WERI-Rb-1 (cell line): ENCODE measurements around the gene UBQLN4.

Experiments
- DNase-seq: peaks from one replicate; pipeline ENCODE4 v3.0.0-alpha.2; 2020
- H3K27ac ChIP-seq: fragments of 250-450 bp; sonication (Bioruptor Pico); 2 replicates; pipeline ENCODE4 v1.5.1; 2020; ENCODE audit warnings: mild to moderate bottlenecking, moderate library complexity
- H3K27me3 ChIP-seq: fragments of 250-450 bp; sonication (Bioruptor Pico); 2 replicates; pipeline ENCODE4 v1.5.1; 2021; ENCODE audit warnings: mild to moderate bottlenecking, low read depth, moderate library complexity; ENCODE audit not compliant: insufficient read depth, severe bottlenecking
- H3K36me3 ChIP-seq: fragments of 250-450 bp; sonication (Bioruptor Pico); 2 replicates; pipeline ENCODE4 v1.5.1; 2020; ENCODE audit warnings: mild to moderate bottlenecking, moderate library complexity
- H3K4me3 ChIP-seq: 2 replicates; pipeline ENCODE4 v1.5.1; 2011; ENCODE audit warnings: low read depth, mild to moderate bottlenecking, control low read depth, low read length
- H3K9me3 ChIP-seq: fragments of 250-450 bp; sonication (Bioruptor Pico); 2 replicates; pipeline ENCODE4 v1.5.1; 2021; ENCODE audit warnings: mild to moderate bottlenecking, moderate library complexity; ENCODE audit not compliant: severe bottlenecking
- CTCF ChIP-seq: IDR thresholded peaks from 2 replicates; pipeline ENCODE4 v1.5.1; 2011; ENCODE audit warnings: low read depth, mild to moderate bottlenecking, control low read depth, inconsistent platforms, low read length

UBQLN4 gene

DNA sequence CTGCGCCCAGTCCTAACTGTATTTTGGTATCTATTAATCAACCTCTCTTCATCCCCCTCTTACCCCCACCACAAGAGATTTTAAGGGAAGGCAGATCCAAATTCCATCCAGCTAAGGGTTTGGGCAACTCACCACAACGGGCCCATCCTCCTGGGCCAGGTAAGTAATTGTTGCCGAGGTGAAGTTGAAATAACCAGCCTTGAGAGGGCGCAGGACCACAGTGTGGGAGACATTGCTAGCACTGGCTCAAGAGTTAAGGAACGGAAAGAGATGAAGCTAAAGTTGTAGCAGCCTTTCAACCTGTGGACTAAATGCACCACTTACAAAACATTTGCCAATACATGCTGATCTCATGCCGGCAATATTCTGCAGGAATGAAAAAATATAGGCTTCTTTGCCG lies 38.8 kb downstream of the UBQLN4 start:
- no peak for DNase-seq
- Histone ChIP-seq H3K9me3 (no peaks in the 10 kb centered on the region), H3K27ac (no peak overlapping the region), H3K4me3 (no peak overlapping the region), H3K36me3 (peaks cover 96% of the 10 kb centered on the region), H3K27me3 (no peaks in the 10 kb centered on the region)
- no peak for TF ChIP-seq CTCF

DNA sequence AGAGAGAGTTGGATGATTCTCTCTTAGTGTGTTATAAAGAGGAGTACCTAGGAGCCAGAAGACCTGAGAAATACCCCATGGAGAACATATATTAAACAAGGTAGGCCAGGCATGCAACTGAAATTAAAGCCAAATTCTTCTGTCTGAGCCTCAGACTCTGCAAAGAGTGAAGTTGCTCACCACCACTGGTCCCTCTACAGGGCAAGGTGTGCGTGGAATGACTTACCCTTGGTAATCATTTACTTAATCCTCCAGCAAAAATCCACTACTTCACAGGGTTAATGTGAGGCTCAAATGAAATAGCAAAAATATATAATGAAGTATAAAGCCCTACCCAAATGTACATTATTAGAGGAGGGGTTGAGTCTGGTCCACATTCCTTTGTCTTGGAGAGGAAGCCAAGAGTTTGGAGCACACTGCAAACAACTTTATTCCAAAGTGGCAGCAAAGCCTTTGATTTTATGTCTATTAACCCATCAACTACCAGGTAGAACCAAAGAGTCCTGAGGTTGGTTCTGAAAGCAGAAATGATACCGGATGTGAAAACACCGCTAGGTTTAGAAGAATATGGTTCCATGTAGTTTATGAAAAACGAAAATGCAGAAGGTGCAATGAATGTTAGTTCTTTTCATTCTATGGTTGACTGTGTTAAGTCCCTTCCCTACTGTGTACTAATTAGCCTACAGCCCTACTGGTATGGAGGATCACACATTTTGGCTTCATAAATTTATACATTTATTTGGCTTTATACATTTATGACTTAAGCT lies 41.4 kb downstream of the UBQLN4 start:
- Histone ChIP-seq H3K27me3 (no peaks in the 10 kb centered on the region), H3K9me3 (no peaks in the 10 kb centered on the region), H3K36me3 (peaks cover 92% of the 10 kb centered on the region), H3K4me3 (no peak overlapping the region), H3K27ac (no peak overlapping the region)
- TF ChIP-seq CTCF, result no peak
- DNase-seq, result no peak

DNA sequence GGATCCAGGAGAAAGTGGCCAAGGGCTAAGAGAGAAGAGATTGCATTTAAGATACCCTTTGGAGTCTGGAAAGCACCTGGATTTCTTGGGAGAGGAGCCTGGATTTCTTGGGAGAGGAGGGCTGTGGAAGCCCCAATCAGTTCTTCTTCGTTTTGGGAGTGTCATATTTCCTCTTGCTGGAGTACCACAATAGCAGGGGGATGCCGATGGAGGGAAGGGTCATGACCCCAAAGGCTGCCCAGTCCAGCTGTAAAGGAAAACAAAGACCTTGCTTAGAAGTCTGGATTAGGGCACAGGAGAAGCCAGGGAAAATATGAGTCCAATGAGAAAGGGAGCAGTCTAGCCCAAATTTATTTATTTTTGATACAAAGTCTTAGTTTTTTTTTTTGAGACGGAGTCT lies 44.2 kb downstream of the UBQLN4 start:
- H3K4me3 ChIP-seq, result no peak overlapping the region
- no peak for TF ChIP-seq CTCF
- H3K9me3 ChIP-seq, result no peaks in the 10 kb centered on the region
- H3K36me3 ChIP-seq, result peaks cover 73% of the 10 kb centered on the region
- no peaks in the 10 kb centered on the region for H3K27me3 ChIP-seq
- DNase-seq, result no peak
- no peak overlapping the region for H3K27ac ChIP-seq

DNA sequence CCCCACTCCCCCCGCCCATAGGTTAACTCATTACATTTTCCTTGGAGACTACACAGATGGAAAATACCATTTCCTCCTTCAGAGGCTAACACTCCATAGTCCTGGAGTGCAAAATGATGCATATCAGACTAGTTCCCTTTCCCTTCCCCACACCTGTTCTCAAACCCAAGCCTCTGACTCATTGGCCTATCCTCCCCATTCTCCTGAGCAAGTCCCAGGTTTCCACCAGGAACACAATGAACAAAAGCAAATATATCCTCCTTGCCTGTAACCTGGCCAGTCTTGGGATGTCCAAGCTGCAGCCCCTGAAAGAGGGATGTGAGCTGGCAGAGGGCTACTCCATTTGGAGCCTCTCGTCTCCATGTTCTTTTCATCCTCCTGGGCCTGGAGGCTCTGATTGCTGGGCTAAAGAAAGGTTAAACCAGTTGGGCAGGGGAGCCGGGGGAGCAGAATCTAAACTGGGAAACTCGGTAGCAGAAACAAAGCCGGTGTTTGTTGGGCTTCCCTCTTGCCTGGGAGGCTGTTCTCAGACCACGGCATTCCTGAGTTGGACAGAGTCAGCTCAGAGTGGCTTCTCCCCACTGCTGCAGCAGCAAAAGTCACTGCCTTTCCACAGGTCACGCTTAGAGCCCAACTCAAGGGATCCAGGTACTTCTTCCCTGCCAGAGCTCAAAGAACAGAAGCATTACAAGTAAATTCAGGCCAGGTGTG lies 46.8 kb downstream of the UBQLN4 start:
- TF ChIP-seq CTCF, result no peak
- no peak for DNase-seq
- H3K4me3 ChIP-seq, result no peak overlapping the region
- no peaks in the 10 kb centered on the region for H3K9me3 ChIP-seq
- H3K27me3 ChIP-seq, result no peaks in the 10 kb centered on the region
- H3K27ac ChIP-seq, result no peak overlapping the region
- H3K36me3 ChIP-seq, result peaks cover 47% of the 10 kb centered on the region

GRCh38 chr1:156004843-156005584 lies 48.6 kb downstream of the UBQLN4 start:
- H3K27ac ChIP-seq, result no peak overlapping the region
- TF ChIP-seq CTCF, result no peak
- H3K9me3 ChIP-seq, result no peaks in the 10 kb centered on the region
- H3K27me3 ChIP-seq, result no peaks in the 10 kb centered on the region
- DNase-seq, result peak; percentile 36
- H3K4me3 ChIP-seq, result no peak overlapping the region
- peaks cover 29% of the 10 kb centered on the region for H3K36me3 ChIP-seq
